AG10803 (cell line): Measurements from ENCODE around the gene RNF213.
"Not testable (repeated sequence)": the region's sequence is repeated elsewhere in the genome, so short reads cannot be mapped to it uniquely, and the experiment has no call there.

Experiments
- DNase-seq: peaks from one replicate; pipeline ENCODE4 v3.0.0; 2010; ENCODE audit warnings: low read depth
- H3K4me3 ChIP-seq: 2 replicates; pipeline ENCODE4 v1.5.1; 2011; ENCODE audit warnings: mild to moderate bottlenecking, low read length, control low read depth
- CTCF ChIP-seq: conservative IDR thresholded peaks from 2 replicates; pipeline ENCODE4 v1.5.1; 2011; ENCODE audit warnings: mild to moderate bottlenecking, low read length, control low read depth, inconsistent platforms

Gene RNF213

GRCh38 chr17:80236911-80237310 lies 23.7 kb upstream of the RNF213 start:
- TF ChIP-seq CTCF: no peak
- DNase-seq: no peak
- H3K4me3 ChIP-seq: no peak overlapping the region

- H3K4me3 ChIP-seq: no peak overlapping the region
- TF ChIP-seq CTCF: no peak
- DNase-seq: no peak
Observed at GRCh38 chr17:80237386-80237785, 23.3 kb upstream of the RNF213 start.

GRCh38 chr17:80242505-80242904 lies 18.1 kb upstream of the RNF213 start:
- H3K4me3 ChIP-seq: no peak overlapping the region
- no peak for DNase-seq
- no peak for TF ChIP-seq CTCF

- TF ChIP-seq CTCF: no peak
- no peak overlapping the region for H3K4me3 ChIP-seq
Observed at GRCh38 chr17:80243526-80244433, 16.9 kb upstream of the RNF213 start.

GRCh38 chr17:80244448-80244847 lies 16.2 kb upstream of the RNF213 start:
- not testable (repeated sequence) for H3K4me3 ChIP-seq, DNase-seq

More at GRCh38 chr17:80243526-80244433, 16.9 kb upstream of the RNF213 start:
- DNase-seq: no peak

GRCh38 chr17:80244871-80245509 lies 15.7 kb upstream of the RNF213 start:
- no peak for DNase-seq
- H3K4me3 ChIP-seq: no peak overlapping the region
- TF ChIP-seq CTCF: no peak

GRCh38 chr17:80245566-80246265 lies 14.9 kb upstream of the RNF213 start:
- DNase-seq: no peak
- no peak for TF ChIP-seq CTCF
- H3K4me3 ChIP-seq: no peak overlapping the region
